Spleen (tissue), 11 donors: Measurements from ENCODE around the gene DCD. TPM values are rescaled to one million over a fixed set of nuclear protein-coding genes. Genes with fewer than 3 reads are reported as not detected.
"Not testable (repeated sequence)": the region's sequence is repeated elsewhere in the genome, so short reads cannot be mapped to it uniquely, and the experiment has no call there.

Experiments
- DNase-seq: peaks from one replicate; pipeline ENCODE4 v3.0.0-alpha.2; 2020
- H3K27ac ChIP-seq, 8 donors: fragments of 200-600 bp; sonication (generic) in 7 of 8; 1 replicate in 4 of 8; 2 replicates in 4 of 8; pipeline versions ENCODE4 v1.5.0 to v1.8.0; 2016 to 2021; ENCODE audit warnings: inconsistent platforms in 4 of 8, mild to moderate bottlenecking in 4 of 8, moderate library complexity in 1 of 8
- H3K27me3 ChIP-seq, 7 donors: fragments of 200-600 bp; sonication (generic) in 6 of 7; replicated peaks in 1 of 7; 1 replicate in 4 of 7; 2 replicates in 3 of 7; pipeline versions ENCODE4 v1.5.0 to v1.8.0; 2016 to 2021; ENCODE audit warnings: inconsistent platforms in 3 of 7, mild to moderate bottlenecking in 1 of 7
- H3K36me3 ChIP-seq, 6 donors: fragments of 200-600 bp; sonication (generic) in 5 of 6; 1 replicate in 4 of 6; 2 replicates in 2 of 6; pipeline versions ENCODE4 v1.5.0 to v1.8.0; 2016 to 2021; ENCODE audit warnings: inconsistent platforms in 2 of 6
- H3K4me1 ChIP-seq, 6 donors: fragments of 200-600 bp; sonication (generic) in 5 of 6; 1 replicate in 3 of 6; 2 replicates in 3 of 6; pipeline versions ENCODE4 v1.5.0 to v1.8.0; 2016 to 2021; ENCODE audit warnings: inconsistent platforms in 3 of 6
- H3K4me3 ChIP-seq, 8 donors: fragments of 200-600 bp; sonication (generic) in 7 of 8; 1 replicate in 4 of 8; 2 replicates in 4 of 8; pipeline versions ENCODE4 v1.5.0 to v1.8.0; 2016 to 2021; ENCODE audit warnings: inconsistent platforms in 4 of 8, mild to moderate bottlenecking in 4 of 8, moderate library complexity in 2 of 8
- H3K9me3 ChIP-seq, 8 donors: fragments of 200-600 bp; sonication (generic) in 7 of 8; 1 replicate in 4 of 8; 2 replicates in 4 of 8; pipeline versions ENCODE4 v1.5.0 to v1.8.0; 2016 to 2021; ENCODE audit warnings: inconsistent platforms in 4 of 8
- CTCF ChIP-seq, 11 experiments: fragments of 200-600 bp in 7 of 11; fragments of 450-650 bp in 4 of 11; sonication (generic) in 4 of 11; IDR thresholded peaks in 8 of 11; conservative IDR thresholded peaks in 3 of 11; 1 replicate in 7 of 11; 2 replicates in 4 of 11; pipeline versions ENCODE4 v1.4.0 to v1.8.0; 2016 to 2021; ENCODE audit warnings: antibody characterized with exemption in 11 of 11, inconsistent platforms in 4 of 11, mild to moderate bottlenecking in 1 of 11
- POLR2A ChIP-seq, 3 donors: fragments of 450-650 bp; IDR thresholded peaks; one replicate each; pipeline ENCODE4 v1.5.1; 2017; ENCODE audit warnings: antibody characterized with exemption in 3 of 3, mild to moderate bottlenecking in 1 of 3
- POLR2AphosphoS5 ChIP-seq, 3 donors: sonication (generic); formaldehyde crosslinking; IDR thresholded peaks; one replicate each; pipeline ENCODE4 v1.5.1; 2017; ENCODE audit warnings: antibody characterized with exemption in 3 of 3
- WGBS, 5 donors: extraction: QIAGEN DNeasy Blood & Tissue Kit in 3 of 5; methylation state at CpG; one replicate each; pipeline versions ENCODE4 v1.1.5 to v1.1.7; 2013 to 2018; 5-methylcytosine and 5-hydroxymethylcytosine counted together
- intact Hi-C: fragments of 100-400 bp; cut with DNase I; formaldehyde crosslinking; loops from one replicate; pipeline ENCODE4 v1.15.0; 2023; ENCODE audit warnings: low total_unique reads
- polyA plus RNA-seq, 3 donors: library from polyadenylated mRNA; stranded (reverse); fragments of 200-250 nt; gene quantifications; one replicate each; pipeline ENCODE4 v1.2.1, GENCODE V29; 2013
- total RNA-seq, 7 donors: library from RNA; depleted of rRNA in 3 of 7; stranded (reverse); fragments of >200 nt in 3 of 7; fragmentation: NEBNext Ultra II Directional in 4 of 7; extraction: Animal tissue kit (Norgen Biotek cat#: 25700) in 4 of 7; gene quantifications; one replicate each; pipeline versions ENCODE4 v1.1.0 to v1.2.1, GENCODE V29; 2016 to 2021
- donor health status: healthy with polysubstance abuse.
- donor health status: DM: no; HTN: no; CAD: no; lungs with moderate emphysema.
- donor health status: DM: no; HTN: no; CAD: no.
- donor health status: Bipolar disorder and iron deficiency.
- donor health status: healthy.
- donor health status: DM: no; HTN: no; CAD: no.
- donor health status: DM: yes; HTN: yes; CAD: no.

Gene DCD
- total and polyA plus RNA-seq, 10 donors = not detected

- H3K4me3 ChIP-seq = no peak overlapping the region
- intact Hi-C loops = no loop called here
- no peaks in the 10 kb centered on the region for H3K4me1 ChIP-seq
- 73 to 85% (median 80%) methylated on average over 3 of the region's 3 CpGs for WGBS, 5 donors
- peaks cover 0 to 6% (median 0%) of the 10 kb centered on the region in 7 donors for H3K27me3 ChIP-seq
- no peak for TF ChIP-seq CTCF (IDR thresholded peaks at IDR 0.05 in 8 of 11, conservative IDR thresholded peaks at IDR 0.05 in 3 of 11)
- DNase-seq = no peak
- H3K27ac ChIP-seq = no peak overlapping the region
- H3K36me3 ChIP-seq = no peaks in the 10 kb centered on the region
- no peaks in the 10 kb centered on the region for H3K9me3 ChIP-seq
Measured at GRCh38 chr12:54666008-54666407, 17.8 kb upstream of the DCD start.

DNA sequence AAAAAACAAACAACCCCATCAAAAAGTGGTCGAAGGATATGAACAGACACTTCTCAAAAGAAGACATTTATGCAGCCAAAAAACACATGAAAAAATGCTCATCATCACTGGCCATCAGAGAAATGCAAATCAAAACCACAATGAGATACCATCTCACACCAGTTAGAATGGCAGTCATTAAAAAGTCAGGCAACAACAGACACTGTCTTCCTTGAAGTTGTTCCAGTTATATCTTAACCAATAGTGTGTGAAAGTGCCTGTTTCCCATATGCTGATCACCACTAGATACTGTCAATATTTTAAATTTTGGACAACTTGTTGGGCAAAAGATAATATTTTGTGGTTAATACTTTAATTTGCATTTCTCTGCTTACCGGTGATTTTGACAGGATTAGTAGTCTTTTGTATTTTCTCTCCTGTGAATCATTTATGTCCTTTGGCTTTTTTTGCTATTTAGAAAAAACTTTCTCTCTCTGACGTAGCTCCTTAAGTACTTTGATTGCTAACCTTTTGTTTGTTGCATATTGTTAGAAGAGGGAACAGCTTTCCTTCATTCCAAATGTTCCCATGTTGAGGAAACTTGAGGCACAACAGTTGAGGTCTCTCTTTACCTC is 17.0 kb upstream of the DCD start:
- H3K27ac ChIP-seq, H3K27me3 ChIP-seq, H3K36me3 ChIP-seq, H3K4me1 ChIP-seq, intact Hi-C loops, DNase-seq, H3K4me3 ChIP-seq, H3K9me3 ChIP-seq: not testable (repeated sequence)
- 66 to 81% (median 77%) methylated on average over 3 of the region's 3 CpGs for WGBS, 5 donors

GRCh38 chr12:54663603-54664002 is 15.4 kb upstream of the DCD start:
- intact Hi-C loops = no loop called here
- Histone ChIP-seq H3K27ac (no peak overlapping the region), H3K9me3 (no peaks in the 10 kb centered on the region), H3K4me1 (no peaks in the 10 kb centered on the region), H3K36me3 (no peaks in the 10 kb centered on the region), H3K27me3 (peaks cover 0 to under 1% (median 0%) of the 10 kb centered on the region in 7 donors), H3K4me3 (no peak overlapping the region)
- TF ChIP-seq CTCF (IDR thresholded peaks at IDR 0.05 in 8 of 11, conservative IDR thresholded peaks at IDR 0.05 in 3 of 11) (no peak), POLR2A (IDR thresholded peaks at IDR 0.05) (no peak), POLR2AphosphoS5 (IDR thresholded peaks at IDR 0.05) (no peak)
- WGBS, 5 donors = 78 to 84% (median 81%) methylated on average over 3 of the region's 3 CpGs
- DNase-seq = no peak

DNA sequence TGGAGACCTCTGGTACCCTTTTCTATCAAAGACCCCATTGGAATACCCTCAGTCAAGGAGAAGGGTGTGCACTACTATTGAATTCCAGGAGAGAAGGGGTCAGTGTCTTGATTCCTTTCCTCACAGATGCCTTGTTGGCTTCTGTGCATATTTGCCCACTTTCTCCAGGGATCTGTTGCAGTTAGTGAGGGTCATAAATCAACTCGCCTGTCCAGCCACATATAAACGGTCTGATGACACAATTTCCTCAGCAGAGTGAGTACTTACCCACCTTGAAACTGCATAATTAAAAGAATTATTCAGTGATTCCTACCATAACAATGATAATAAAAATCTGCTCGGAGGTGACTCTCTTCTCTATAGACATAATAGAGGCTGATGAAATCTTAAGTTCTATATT is 13.9 kb upstream of the DCD start:
- peaks cover 0 to 11% (median 0%) of the 10 kb centered on the region in 7 donors for H3K27me3 ChIP-seq
- H3K36me3 ChIP-seq = no peaks in the 10 kb centered on the region
- TF ChIP-seq POLR2A (IDR thresholded peaks at IDR 0.05) = no peak
- no peak for TF ChIP-seq POLR2AphosphoS5 (IDR thresholded peaks at IDR 0.05)
- TF ChIP-seq CTCF (IDR thresholded peaks at IDR 0.05 in 8 of 11, conservative IDR thresholded peaks at IDR 0.05 in 3 of 11) = no peak
- no peak overlapping the region for H3K27ac ChIP-seq
- H3K4me3 ChIP-seq = no peak overlapping the region
- H3K4me1 ChIP-seq = no peaks in the 10 kb centered on the region
- intact Hi-C loops = no loop called here
- H3K9me3 ChIP-seq = no peaks in the 10 kb centered on the region
- 42 to 58% (median 45%) methylated on average over 3 of the region's 3 CpGs for WGBS, 5 donors
- DNase-seq = no peak

DNA sequence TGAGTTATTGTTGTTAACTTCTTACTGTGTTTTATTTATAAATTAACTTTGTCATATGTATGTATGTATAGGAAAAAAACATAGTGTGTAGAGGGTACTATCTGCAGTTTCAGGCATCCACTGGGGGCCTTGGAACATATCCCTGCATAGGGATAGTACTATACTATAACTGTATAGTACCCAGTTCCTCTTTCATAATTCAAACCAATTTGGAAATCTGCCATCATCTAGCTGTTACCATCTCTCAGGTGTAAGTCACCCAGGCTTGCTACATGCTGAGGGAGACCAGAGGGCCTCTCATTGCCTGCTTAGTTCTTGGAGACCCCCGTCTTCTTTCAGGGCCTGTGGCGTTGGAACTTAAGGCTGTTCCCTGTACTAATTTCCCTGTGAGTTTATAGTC is 12.9 kb upstream of the DCD start:
- no peak for TF ChIP-seq POLR2A (IDR thresholded peaks at IDR 0.05)
- TF ChIP-seq POLR2AphosphoS5 (IDR thresholded peaks at IDR 0.05) = no peak
- no peak for TF ChIP-seq CTCF (IDR thresholded peaks at IDR 0.05 in 8 of 11, conservative IDR thresholded peaks at IDR 0.05 in 3 of 11)
- H3K4me3 ChIP-seq = no peak overlapping the region
- intact Hi-C loops = no loop called here
- H3K27ac ChIP-seq = no peak overlapping the region
- peaks cover 0 to 11% (median 0%) of the 10 kb centered on the region in 7 donors for H3K27me3 ChIP-seq
- H3K9me3 ChIP-seq = no peaks in the 10 kb centered on the region
- WGBS, 5 donors = 22 to 78% (median 52%) methylated on average over 2 of the region's 2 CpGs
- no peaks in the 10 kb centered on the region for H3K36me3 ChIP-seq
- H3K4me1 ChIP-seq = no peaks in the 10 kb centered on the region
- DNase-seq = no peak
